ENCODE measurements around the gene PSMB7.

Gene PSMB7

GRCh38 chr9:124377551-124378406, 37.5 kb downstream of the PSMB7 start:
- no peak for DNase-seq

GRCh38 chr9:124376329-124376728, 38.9 kb downstream of the PSMB7 start:
- DNase-seq: no peak

- no peak for DNase-seq
These were observed 39.5 kb downstream of the PSMB7 start for GRCh38 chr9:124375726-124376125.

- no peak for DNase-seq
These were observed 41.4 kb downstream of the PSMB7 start for GRCh38 chr9:124373851-124374250.

- DNase-seq: no peak
These were observed 41.9 kb downstream of the PSMB7 start for GRCh38 chr9:124373386-124373785.

- no peak for DNase-seq
These were observed 43.2 kb downstream of the PSMB7 start for GRCh38 chr9:124372038-124372437.

- DNase-seq: no peak
These were observed 44.2 kb downstream of the PSMB7 start for GRCh38 chr9:124370896-124371582.

GRCh38 chr9:124369231-124369797, 45.9 kb downstream of the PSMB7 start:
- no peak for DNase-seq

GRCh38 chr9:124368692-124369091, 46.5 kb downstream of the PSMB7 start:
- DNase-seq: no peak

GRCh38 chr9:124366476-124367220, 48.6 kb downstream of the PSMB7 start:
- no peak for DNase-seq

GRCh38 chr9:124365036-124365435, 50.2 kb downstream of the PSMB7 start:
- DNase-seq: no peak

GRCh38 chr9:124364141-124364540, 51.1 kb downstream of the PSMB7 start:
- no peak for DNase-seq

- DNase-seq: no peak
These were observed 51.7 kb downstream of the PSMB7 start for GRCh38 chr9:124363326-124364096.

- DNase-seq: no peak
These were observed 54.1 kb downstream of the PSMB7 start for GRCh38 chr9:124361128-124361527.

GRCh38 chr9:124359855-124360678, 55.2 kb downstream of the PSMB7 start:
- DNase-seq: no peak

GRCh38 chr9:124359426-124359825, 55.8 kb downstream of the PSMB7 start:
- DNase-seq: no peak

- DNase-seq: no peak
These were observed 56.6 kb downstream of the PSMB7 start for GRCh38 chr9:124358631-124359030.

- DNase-seq: no peak
These were observed 57.4 kb downstream of the PSMB7 start for GRCh38 chr9:124357721-124358361.

- no peak for DNase-seq
These were observed 58.4 kb downstream of the PSMB7 start for GRCh38 chr9:124356745-124357390.
